ENCODE results near the gene CLTB.
"Not testable (repeated sequence)": the region's sequence is repeated elsewhere in the genome, so short reads cannot be mapped to it uniquely, and the experiment has no call there.

The CLTB gene

GRCh38 chr5:176427971-176428370 lies 11.6 kb upstream of the CLTB start:
- DNase-seq (ENCODE audit: low read depth in 2 of 2, low spot score in 1 of 2) = no peak

- DNase-seq (ENCODE audit: low read depth in 2 of 2, low spot score in 1 of 2) = no peak
Observed at GRCh38 chr5:176426876-176427275, 10.5 kb upstream of the CLTB start.

GRCh38 chr5:176425791-176426190 lies 9.5 kb upstream of the CLTB start:
- DNase-seq (ENCODE audit: low read depth in 2 of 2, low spot score in 1 of 2) = no peak

- DNase-seq (ENCODE audit: low read depth in 2 of 2, low spot score in 1 of 2) = no peak
Observed at GRCh38 chr5:176425138-176425537, 8.8 kb upstream of the CLTB start.

DNA sequence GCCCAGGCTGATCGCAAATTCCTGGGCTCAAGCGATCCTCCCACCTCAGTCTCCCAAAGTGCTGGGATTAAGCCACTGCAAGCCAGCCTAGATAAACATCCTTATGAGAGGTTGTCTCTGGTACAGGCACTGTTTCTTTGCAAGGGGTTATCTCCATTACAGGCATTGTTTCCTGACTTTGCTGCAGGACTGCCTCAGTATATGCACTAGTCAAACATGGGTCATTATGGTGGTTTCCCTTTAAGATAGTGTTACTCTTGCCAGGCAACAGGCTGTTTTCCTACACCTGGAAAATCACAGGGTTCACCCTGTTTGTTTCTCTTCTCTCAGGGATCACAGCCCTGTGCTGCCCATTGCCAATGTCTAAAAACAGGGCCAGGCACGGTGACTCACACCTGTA lies 7.8 kb upstream of the CLTB start:
- no peak for DNase-seq (ENCODE audit: low read depth in 2 of 2, low spot score in 1 of 2)

DNA sequence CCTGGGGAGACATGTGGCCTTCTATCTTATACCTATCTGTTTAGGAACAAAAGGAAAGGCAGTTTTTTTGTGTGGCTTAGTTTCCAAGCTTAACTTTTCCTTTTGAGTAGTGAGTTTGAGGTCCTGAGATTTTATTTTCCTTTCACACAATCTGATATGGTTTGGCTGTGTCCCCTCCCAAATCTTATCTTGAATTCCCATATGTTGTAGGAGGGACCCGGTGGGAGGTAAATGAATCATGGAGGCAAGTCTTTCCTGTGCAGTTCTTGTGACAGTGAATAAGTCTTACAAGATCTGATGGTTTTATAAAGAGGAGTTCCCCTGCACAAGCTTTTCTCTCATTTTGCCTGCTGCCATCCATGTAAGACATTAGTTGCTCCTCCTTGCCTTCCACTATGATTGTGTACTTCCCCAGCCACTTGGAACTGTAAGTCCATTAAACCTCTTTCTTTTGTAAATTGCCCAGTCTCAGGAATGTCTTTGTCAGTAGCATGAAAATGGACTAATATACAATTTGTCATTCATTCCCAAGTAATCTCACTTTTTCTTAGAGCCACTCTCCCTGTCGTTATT lies 4.7 kb upstream of the CLTB start:
- no peak for DNase-seq (ENCODE audit: low read depth in 2 of 2, low spot score in 1 of 2)

DNA sequence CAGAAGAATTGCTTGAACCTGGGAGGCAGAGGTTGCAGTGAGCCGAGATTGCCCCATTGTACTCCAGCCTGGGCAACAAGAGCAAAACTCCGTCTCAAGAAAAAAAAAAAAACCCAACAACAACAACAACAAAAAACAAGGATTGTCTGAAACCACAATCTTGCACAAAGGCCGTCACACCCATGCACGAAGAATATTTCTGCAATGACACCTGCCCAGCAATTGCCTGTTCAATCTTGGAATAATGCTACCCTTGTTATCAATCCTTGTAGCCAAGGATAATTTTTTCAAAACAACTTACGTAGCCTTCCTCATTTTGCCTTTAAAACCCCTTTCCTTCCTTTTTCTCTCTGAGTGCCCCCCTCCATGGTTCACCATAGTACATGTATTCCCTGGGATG lies 3.7 kb upstream of the CLTB start:
- DNase-seq (ENCODE audit: low read depth in 2 of 2, low spot score in 1 of 2) = no peak

GRCh38 chr5:176418251-176418650 lies 1.9 kb upstream of the CLTB start:
- DNase-seq (ENCODE audit: low read depth in 2 of 2, low spot score in 1 of 2) = no peak

DNA sequence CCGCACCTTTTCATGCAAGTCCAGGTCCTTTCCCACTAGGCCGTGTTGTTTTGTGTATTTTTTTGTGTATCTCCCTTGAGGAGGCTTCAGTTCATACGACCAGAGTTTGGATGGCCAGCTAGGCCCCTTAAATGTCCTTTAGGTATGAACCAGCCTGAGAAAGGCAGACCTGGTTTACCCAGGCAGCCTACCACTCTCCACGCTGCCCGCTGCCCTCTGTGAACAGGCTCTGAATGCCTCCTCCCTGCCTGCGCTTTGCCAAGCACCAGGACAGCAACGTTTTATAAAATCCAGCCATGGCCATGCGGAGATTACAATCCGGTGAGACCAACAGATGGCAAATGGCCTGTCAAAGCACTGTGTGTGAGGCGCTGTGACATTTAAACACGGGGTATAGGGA lies 626 bp upstream of the CLTB start:
- no peak for DNase-seq (ENCODE audit: low read depth in 2 of 2, low spot score in 1 of 2)

GRCh38 chr5:176415240-176415951 lies 943 bp downstream of the CLTB start:
- no peak for DNase-seq (ENCODE audit: low read depth in 2 of 2, low spot score in 1 of 2)

- no peak for DNase-seq (ENCODE audit: low read depth in 2 of 2, low spot score in 1 of 2)
Observed at GRCh38 chr5:176414704-176415103, 1.6 kb downstream of the CLTB start.

- no peak for DNase-seq (ENCODE audit: low read depth in 2 of 2, low spot score in 1 of 2)
Observed at GRCh38 chr5:176413709-176414191, 2.6 kb downstream of the CLTB start.

DNA sequence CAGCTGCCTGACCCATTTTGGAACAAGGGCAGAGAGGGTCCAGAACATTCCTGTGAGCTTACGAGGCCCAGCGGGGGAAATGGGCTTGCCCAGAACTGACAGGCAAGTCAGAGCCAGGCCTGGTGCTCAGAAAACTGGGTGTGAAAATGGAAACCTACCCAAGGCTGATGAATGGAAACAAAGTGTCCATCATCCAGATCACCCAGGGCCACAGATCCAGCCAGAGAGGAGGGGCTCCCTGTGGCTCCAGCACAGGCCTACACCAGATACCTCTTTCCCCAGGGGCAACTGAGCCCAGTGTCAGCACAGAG lies 3.1 kb downstream of the CLTB start:
- no peak for DNase-seq (ENCODE audit: low read depth in 2 of 2, low spot score in 1 of 2)

DNA sequence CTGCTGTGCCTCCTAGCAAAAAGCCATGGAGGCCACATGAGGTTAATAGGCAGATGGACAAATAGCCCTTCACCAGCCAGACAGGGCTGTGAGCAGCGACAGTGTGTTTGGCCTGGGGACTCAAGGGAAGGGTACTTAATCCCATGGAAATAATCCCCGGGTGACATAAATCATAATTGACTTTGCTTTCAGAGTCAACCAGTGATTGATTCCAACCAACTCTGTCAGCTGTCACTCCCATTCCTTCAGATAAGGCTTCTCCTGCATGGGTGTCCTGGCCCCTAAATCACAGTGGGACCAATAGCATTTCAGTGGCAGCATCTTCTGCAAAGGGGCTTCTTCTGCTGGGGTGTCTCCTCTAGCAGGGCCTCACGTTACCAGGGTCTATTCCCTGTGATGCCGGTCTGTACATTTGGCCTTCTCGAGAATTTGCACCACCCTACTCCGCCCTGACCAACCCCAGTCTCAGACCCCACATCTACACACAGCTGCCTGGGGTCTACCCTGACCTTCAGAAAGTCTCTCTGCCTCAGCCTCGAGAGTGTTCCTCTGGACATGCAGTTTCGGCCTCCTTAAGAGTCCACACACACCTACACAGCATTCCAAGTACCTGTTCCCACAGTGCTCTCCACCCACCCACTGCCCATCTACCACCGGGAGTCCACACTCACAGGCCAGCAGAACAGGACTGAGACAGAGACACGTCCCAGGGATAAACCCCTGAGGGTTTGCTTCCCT lies 3.7 kb downstream of the CLTB start:
- DNase-seq (ENCODE audit: low read depth in 2 of 2, low spot score in 1 of 2) = no peak

- no peak for DNase-seq (ENCODE audit: low read depth in 2 of 2, low spot score in 1 of 2)
Observed at GRCh38 chr5:176410486-176411180, 5.7 kb downstream of the CLTB start.

DNA sequence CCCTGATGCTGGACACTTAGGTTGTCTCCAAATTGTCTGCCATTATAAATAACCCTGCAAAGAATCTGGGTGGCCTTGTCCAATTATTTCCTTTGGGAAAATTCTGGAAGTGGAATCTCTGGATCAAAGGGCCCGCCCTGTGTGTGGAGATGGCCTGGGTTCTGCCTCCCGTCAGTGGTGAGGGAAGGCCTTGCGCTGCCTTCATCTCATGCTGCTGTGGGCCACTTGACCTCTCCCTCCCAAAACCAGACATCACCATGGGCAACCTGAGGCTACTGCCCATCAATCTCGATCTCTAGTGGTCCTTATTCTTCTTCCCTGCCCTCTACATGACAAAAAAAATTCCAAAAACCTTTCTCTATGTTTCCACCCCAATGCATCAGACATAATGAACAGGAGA lies 6.6 kb downstream of the CLTB start:
- DNase-seq (ENCODE audit: low read depth in 2 of 2, low spot score in 1 of 2) = no peak

GRCh38 chr5:176408590-176408989 lies 7.7 kb downstream of the CLTB start:
- no peak for DNase-seq (ENCODE audit: low read depth in 2 of 2, low spot score in 1 of 2)

DNA sequence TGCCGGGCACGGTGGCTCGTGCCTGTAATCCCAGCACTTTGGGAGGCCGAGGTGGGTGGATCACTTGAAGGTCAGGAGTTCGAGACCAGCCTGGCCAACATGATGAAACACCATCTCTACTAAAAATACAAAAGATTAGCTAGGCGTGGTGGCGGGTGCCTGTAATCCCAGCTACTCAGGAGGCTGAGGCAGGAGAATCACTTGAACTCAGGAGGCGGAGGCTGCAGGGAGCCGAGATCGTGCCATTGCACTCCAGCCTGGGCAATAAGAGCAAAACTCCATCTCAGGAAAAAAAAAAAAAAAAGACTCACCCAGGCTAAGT lies 8.1 kb downstream of the CLTB start:
- not testable (repeated sequence) for DNase-seq (ENCODE audit: low read depth in 2 of 2, low spot score in 1 of 2)

DNA sequence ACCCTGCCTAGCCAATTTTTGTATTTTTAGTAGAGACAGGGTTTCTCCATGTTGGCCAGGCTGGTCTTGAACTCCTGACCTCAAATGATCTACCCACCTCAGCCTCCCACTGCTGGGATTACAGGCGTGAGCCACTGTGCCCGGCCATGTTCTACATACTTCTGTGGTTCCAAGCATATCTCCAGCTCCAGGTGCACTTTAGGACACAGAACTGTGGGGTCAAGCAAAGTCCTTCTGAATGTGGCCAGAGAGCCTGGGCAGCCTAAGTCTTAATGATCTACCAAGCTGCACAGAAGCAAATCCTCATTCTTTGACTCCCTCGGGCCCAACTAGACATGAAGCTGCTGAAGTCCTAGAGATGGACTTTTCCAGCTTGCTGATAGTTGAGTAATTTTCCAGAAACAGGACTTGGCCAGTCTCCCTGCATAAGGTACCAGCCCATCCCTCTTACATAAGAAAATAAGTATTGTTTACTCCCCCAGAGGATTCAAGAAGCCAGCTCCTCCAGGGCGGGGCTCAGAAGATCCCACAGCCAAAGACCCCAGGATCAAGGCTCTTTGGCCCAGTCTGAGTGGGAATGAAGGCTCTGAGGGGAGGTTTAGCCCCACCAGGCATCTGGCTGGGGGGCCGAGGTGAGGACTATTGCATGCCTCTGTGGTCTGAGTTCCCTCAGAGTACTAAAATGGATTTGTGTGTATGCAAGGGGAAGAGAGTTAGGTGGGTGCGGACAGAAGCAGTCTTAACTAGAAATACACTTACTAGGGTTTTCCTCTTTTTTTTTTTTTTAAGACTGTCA lies 8.7 kb downstream of the CLTB start:
- DNase-seq (ENCODE audit: low read depth in 2 of 2, low spot score in 1 of 2) = no peak

GRCh38 chr5:176406436-176407052 lies 9.8 kb downstream of the CLTB start:
- no peak for DNase-seq (ENCODE audit: low read depth in 2 of 2, low spot score in 1 of 2)
